Gastrocnemius medialis (tissue), 4 donors: ENCODE measurements around the gene RAB2B. TPM values are rescaled to one million over a fixed set of nuclear protein-coding genes. Genes with fewer than 3 reads are reported as not detected.

Source experiments
- ATAC-seq, 2 donors: fragments of 150-250 bp; one replicate each; pipeline ENCODE4 v1.9.1; 2016
- DNase-seq, 2 donors: peaks; one replicate each; pipeline ENCODE4 v3.0.0-alpha.2; 2019
- H3K27ac ChIP-seq, 4 donors: fragments of 200-600 bp; sonication (generic); 1 replicate in 1 of 4; 2 replicates in 3 of 4; pipeline ENCODE4 v1.5.1; 2016 to 2018; ENCODE audit warnings: mild to moderate bottlenecking in 2 of 4, moderate library complexity in 1 of 4
- H3K27me3 ChIP-seq, 3 donors: fragments of 200-600 bp; sonication (generic) in 2 of 3; 1 replicate in 1 of 3; 2 replicates in 2 of 3; pipeline versions ENCODE4 v1.5.1 to v1.6.0; 2016 to 2019; ENCODE audit warnings: mild to moderate bottlenecking in 1 of 3, moderate library complexity in 1 of 3
- H3K36me3 ChIP-seq, 2 donors: fragments of 200-600 bp; sonication (generic) in 1 of 2; one replicate each; pipeline ENCODE4 v1.5.1; 2017 to 2018
- H3K4me1 ChIP-seq, 2 donors: fragments of 200-600 bp; sonication (generic) in 1 of 2; one replicate each; pipeline ENCODE4 v1.5.1; 2016 to 2017; ENCODE audit warnings: mild to moderate bottlenecking in 2 of 2
- H3K4me3 ChIP-seq, 4 donors: fragments of 200-600 bp; sonication (generic) in 3 of 4; 1 replicate in 1 of 4; 2 replicates in 3 of 4; pipeline ENCODE4 v1.5.1; 2016 to 2019; ENCODE audit warnings: mild to moderate bottlenecking in 2 of 4
- H3K9me3 ChIP-seq, 3 donors: fragments of 200-600 bp; sonication (generic) in 2 of 3; 1 replicate in 1 of 3; 2 replicates in 2 of 3; pipeline ENCODE4 v1.5.1; 2016 to 2019
- CTCF ChIP-seq, 5 experiments: fragments of 450-650 bp in 3 of 5; fragments of 200-600 bp in 2 of 5; sonication (generic) in 2 of 5; IDR thresholded peaks in 4 of 5; conservative IDR thresholded peaks in 1 of 5; 1 replicate in 4 of 5; 2 replicates in 1 of 5; pipeline ENCODE4 v1.5.1; 2016 to 2019; ENCODE audit warnings: antibody characterized with exemption in 5 of 5, mild to moderate bottlenecking in 3 of 5, moderate library complexity in 3 of 5
- POLR2A ChIP-seq, 2 donors: fragments of 450-650 bp; IDR thresholded peaks; one replicate each; pipeline ENCODE4 v1.6.1; 2017; ENCODE audit warnings: antibody characterized with exemption in 2 of 2, mild to moderate bottlenecking in 2 of 2, moderate library complexity in 2 of 2
- in situ Hi-C, 4 donors: fragments of 200-750 bp; cut with MboI; loops; one replicate each; pipeline versions ENCODE4 v1.15.0 to v1.8.0; 2017; ENCODE audit warnings: low sequenced_read_pairs in 4 of 4
- intact Hi-C: fragments of 100-400 bp; cut with DNase I; formaldehyde crosslinking; loops from one replicate; pipeline ENCODE4 v1.15.1; 2023; ENCODE audit warnings: low total_unique reads
- total RNA-seq, 4 donors: library from RNA; depleted of rRNA; stranded (reverse); fragments of >200 nt; gene quantifications; one replicate each; pipeline versions ENCODE4 v1.1.0 to v1.2.3, GENCODE V29; 2016

Gene RAB2B
- total RNA-seq, 4 donors from 2014 or later: 4.8 to 13.6 (median 8.0) TPM

- Histone ChIP-seq H3K27ac (no peak overlapping the region), H3K27me3 (no peaks in the 10 kb centered on the region), H3K36me3 (peaks cover 0 to 80% of the 10 kb centered on the region in 2 donors), H3K4me1 (no peaks in the 10 kb centered on the region), H3K4me3 (no peak overlapping the region), H3K9me3 (no peaks in the 10 kb centered on the region)
- in situ Hi-C loops: loop anchor here in 2 of 4 donors (25.0 kb wide), 1 partner anchor 1057 kb away; no protein-coding TSS in a partner anchor
- no peak for DNase-seq
- TF ChIP-seq POLR2A (IDR thresholded peaks at IDR 0.05) (no peak), CTCF (IDR thresholded peaks at IDR 0.05 in 4 of 5, conservative IDR thresholded peaks at IDR 0.05 in 1 of 5) (no peak)
- intact Hi-C loops: no loop called here
- no peak for ATAC-seq
Measured at GRCh38 chr14:21419528-21419927, 57.2 kb downstream of the RAB2B start.

- H3K4me3 ChIP-seq: no peak overlapping the region
- no peak for DNase-seq
- no peak for ATAC-seq
- in situ Hi-C loops (loop anchor here in 2 of 4 donors (25.0 kb wide), 1 partner anchor 1053 kb away; no protein-coding TSS in a partner anchor), intact Hi-C loops (no loop called here)
- TF ChIP-seq CTCF (IDR thresholded peaks at IDR 0.05 in 4 of 5, conservative IDR thresholded peaks at IDR 0.05 in 1 of 5) (no peak), POLR2A (IDR thresholded peaks at IDR 0.05) (no peak)
- H3K4me1 ChIP-seq: no peaks in the 10 kb centered on the region
- H3K36me3 ChIP-seq: peaks cover 0 to 81% of the 10 kb centered on the region in 2 donors
- H3K27ac ChIP-seq: no peak overlapping the region
- H3K27me3 ChIP-seq: no peaks in the 10 kb centered on the region
- no peaks in the 10 kb centered on the region for H3K9me3 ChIP-seq
Measured at GRCh38 chr14:21415329-21415728, 61.4 kb downstream of the RAB2B start.

GRCh38 chr14:21414137-21414631 is 62.6 kb downstream of the RAB2B start:
- H3K27ac ChIP-seq: no peak overlapping the region
- ATAC-seq (no peak), DNase-seq (no peak)
- H3K36me3 ChIP-seq: peaks cover 0 to 89% of the 10 kb centered on the region in 2 donors
- H3K27me3 ChIP-seq: no peaks in the 10 kb centered on the region
- H3K4me1 ChIP-seq: no peaks in the 10 kb centered on the region
- in situ Hi-C loops: loop anchor here in 2 of 4 donors (25.0 kb wide), 1 partner anchor 1052 kb away; no protein-coding TSS in a partner anchor
- H3K9me3 ChIP-seq: no peaks in the 10 kb centered on the region
- intact Hi-C loops: no loop called here
- TF ChIP-seq POLR2A (IDR thresholded peaks at IDR 0.05) (no peak), CTCF (IDR thresholded peaks at IDR 0.05 in 4 of 5, conservative IDR thresholded peaks at IDR 0.05 in 1 of 5) (no peak)
- H3K4me3 ChIP-seq: no peak overlapping the region

Other genes starting within 250 kb of the RAB2B start
- gene HNRNPC, start 207.5 kb downstream of the RAB2B start, total RNA-seq: 100 to 1,000 TPM; 281 to 357 (median 318) TPM
- not detected for gene RPGRIP1, start 196.9 kb downstream of the RAB2B start, total RNA-seq
- gene SUPT16H, start 92.9 kb downstream of the RAB2B start, total RNA-seq: 10 to 100 TPM; 27.2 to 33.5 (median 30.8) TPM
- gene CHD8, start 20.8 kb downstream of the RAB2B start, total RNA-seq: 10 to 100 TPM; 23.8 to 49.5 (median 37.6) TPM
- gene TOX4, start 236 bp upstream of the RAB2B start, total RNA-seq: 100 to 1,000 TPM in 2 of 4 donors, 10 to 100 TPM in 2; 57.2 to 135 (median 112) TPM
- gene METTL3, start 34.4 kb upstream of the RAB2B start, total RNA-seq: 10 to 100 TPM; 16.5 to 52.4 (median 34.6) TPM
- gene SALL2, start 49.4 kb upstream of the RAB2B start, total RNA-seq: 1 to 10 TPM in 3 of 4 donors, under 1 TPM in 1; 0.80 to 2.0 (median 1.1) TPM
- gene OR10G3, start 103.1 kb upstream of the RAB2B start, total RNA-seq: not detected
- gene OR10G2, start 158.0 kb upstream of the RAB2B start, total RNA-seq: not detected
- gene OR4E2, start 176.9 kb upstream of the RAB2B start, total RNA-seq: not detected
- gene OR4E1, start 196.9 kb upstream of the RAB2B start, total RNA-seq: not detected